PC-9 (cell line): ENCODE measurements around the gene PLSCR4.

Experiments used
- EZH2 ChIP-seq: fragments of 200-600 bp; sonication (generic); IDR thresholded peaks from 2 replicates; pipeline ENCODE4 v1.8.0; 2017; ENCODE audit warnings: antibody characterized with exemption, low read depth
- TF ChIP-seq, protein P1 (sequence below): fragments of 200-600 bp; sonication (generic); conservative IDR thresholded peaks from 2 replicates; pipeline ENCODE4 v1.6.1; 2017; ENCODE audit warnings: mixed run types, antibody characterized with exemption, mild to moderate bottlenecking, moderate library complexity

DNA sequence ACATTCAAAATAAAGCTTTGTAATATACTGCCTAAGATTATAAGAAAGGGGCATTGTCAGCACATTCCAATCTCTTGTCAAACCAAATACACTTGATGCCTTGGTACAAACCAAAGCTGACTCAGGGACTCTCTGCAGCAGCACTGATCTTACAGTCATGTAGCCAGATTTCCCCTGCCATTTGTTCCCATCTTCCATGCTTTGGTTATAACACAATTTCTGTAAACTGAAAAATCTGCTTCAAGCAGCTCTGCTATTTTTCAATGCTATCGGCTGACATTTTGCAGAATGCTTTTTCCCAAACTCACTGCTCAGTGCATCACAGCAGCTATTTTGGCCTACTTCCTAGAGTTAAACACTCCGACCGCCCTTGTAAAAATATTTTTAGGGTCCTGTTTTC, 108.1 kb downstream of the PLSCR4 start:
- TF ChIP-seq, protein P1, sequence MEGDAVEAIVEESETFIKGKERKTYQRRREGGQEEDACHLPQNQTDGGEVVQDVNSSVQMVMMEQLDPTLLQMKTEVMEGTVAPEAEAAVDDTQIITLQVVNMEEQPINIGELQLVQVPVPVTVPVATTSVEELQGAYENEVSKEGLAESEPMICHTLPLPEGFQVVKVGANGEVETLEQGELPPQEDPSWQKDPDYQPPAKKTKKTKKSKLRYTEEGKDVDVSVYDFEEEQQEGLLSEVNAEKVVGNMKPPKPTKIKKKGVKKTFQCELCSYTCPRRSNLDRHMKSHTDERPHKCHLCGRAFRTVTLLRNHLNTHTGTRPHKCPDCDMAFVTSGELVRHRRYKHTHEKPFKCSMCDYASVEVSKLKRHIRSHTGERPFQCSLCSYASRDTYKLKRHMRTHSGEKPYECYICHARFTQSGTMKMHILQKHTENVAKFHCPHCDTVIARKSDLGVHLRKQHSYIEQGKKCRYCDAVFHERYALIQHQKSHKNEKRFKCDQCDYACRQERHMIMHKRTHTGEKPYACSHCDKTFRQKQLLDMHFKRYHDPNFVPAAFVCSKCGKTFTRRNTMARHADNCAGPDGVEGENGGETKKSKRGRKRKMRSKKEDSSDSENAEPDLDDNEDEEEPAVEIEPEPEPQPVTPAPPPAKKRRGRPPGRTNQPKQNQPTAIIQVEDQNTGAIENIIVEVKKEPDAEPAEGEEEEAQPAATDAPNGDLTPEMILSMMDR, result no peak
- TF ChIP-seq EZH2, result no peak
